NCI-H2029 treated with DMSO at 0.1 percent for 48 hours (cell line): ENCODE measurements around the gene PFN3.

ENCODE experiments used
- DNase-seq: peaks from one replicate; lab custom pipeline; 2025; lab: John Stamatoyannopoulos, UW

The PFN3 gene

DNA sequence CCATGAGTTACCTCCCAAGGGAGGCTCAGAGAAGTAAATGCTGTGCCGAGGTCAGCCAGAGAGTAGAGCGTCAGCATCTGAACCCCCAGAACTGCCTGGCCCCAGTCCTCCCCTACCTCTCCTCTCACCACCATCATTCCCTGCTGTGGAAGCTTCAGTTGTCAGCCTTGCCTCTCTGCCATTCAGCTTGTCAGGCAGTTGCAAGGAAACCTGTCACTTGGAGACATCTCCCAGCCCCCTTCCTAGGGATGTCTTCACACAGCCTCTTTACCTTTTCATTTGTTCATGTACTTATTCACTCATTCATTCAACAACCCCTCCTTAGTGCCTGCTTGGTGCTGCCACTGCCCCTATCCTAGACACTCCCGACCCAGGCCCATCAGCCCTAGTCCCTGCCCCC lies 40.6 kb downstream of the PFN3 start:
- DNase-seq, result no peak

DNA sequence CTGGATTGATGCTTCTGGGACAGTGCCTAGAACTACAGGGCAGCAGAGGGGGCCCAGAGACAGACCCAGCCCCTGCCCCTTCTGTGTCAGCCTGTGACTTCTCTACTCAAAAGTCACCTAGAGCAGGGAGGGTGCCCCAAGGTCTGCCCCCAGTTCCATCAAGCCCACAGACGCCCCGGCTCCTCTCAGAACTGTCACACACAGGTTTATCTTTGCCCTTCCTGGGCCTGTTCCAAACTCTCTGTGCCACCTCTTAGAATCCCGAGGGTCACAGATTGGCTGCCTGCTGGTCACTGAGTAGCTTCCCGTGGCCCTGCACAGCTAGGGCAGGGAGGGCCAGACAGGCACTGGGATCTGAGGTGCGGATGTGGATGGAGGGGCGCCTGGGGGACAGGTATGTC lies 41.0 kb downstream of the PFN3 start:
- no peak for DNase-seq

DNA sequence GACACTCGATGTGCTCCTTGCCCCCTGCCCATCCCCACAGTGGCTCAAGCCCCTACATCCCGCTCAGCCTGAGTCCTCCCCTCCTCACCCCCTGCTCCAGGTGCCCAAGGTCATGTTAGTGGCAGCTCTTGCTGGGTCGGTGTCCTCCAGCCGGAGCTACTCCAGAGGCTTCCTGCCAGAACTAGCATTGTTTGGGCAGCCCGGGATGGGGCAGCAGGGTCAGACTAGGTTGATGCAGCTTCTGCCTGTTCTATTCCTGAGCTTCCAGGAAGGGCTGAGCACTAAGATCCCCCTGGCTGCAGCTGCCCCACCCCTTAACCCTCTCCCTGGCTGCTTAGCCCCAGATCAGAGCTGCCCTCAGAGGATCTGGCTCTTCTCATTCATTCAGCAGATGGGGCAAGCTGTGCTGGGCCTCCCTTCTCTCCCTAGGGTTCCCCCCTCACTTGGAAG lies 42.1 kb downstream of the PFN3 start:
- DNase-seq, result no peak

DNA sequence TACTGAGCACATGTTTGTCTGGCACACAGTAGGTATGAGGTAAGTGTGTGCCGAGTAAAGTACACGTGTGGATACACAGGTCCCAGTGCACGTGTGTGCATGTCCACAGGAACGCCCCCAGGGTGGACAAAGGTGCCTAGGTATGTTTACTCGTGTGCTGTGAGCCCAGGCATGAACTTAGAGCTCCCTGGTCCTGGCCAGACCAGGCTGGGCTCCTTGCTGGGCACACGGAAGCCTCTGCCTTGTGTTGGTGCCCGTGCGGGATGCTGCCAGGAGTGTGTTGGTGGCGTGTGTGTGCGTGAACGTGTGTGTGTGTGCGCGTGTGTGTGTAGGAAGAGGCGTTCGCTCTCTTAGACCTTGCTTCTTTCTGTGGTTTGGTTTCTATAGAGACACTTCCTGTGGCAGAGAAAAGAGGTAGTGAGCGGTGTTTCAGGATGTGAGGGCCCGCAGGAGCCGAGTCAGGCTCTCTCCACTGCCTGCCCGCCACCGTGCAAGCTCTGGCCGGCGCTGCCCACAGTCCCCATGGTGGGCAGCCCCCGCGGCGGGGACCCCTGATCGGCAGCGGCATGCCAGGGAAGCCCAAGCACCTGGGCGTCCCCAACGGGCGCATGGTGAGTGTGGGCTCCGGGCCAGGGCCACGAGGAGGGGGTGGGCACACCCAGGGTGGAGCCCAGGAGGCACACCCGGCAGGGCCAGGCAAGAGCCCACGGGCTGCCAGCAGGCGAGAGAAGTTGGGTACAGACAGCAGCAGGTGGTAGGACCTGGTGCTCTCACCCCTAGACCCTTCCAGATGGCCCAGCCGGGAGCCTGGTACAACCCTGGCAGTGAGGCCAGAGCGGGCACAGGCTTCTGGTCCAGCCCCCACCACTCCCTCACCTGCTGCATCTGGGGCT lies 42.8 kb downstream of the PFN3 start, which contains the start of gene RGS14:
RGS14 (plus strand) TSS at position 466 of the 893 bp plus-strand sequence; CDS start at position 567, 101 bp downstream.
- DNase-seq, result peak; percentile 47

DNA sequence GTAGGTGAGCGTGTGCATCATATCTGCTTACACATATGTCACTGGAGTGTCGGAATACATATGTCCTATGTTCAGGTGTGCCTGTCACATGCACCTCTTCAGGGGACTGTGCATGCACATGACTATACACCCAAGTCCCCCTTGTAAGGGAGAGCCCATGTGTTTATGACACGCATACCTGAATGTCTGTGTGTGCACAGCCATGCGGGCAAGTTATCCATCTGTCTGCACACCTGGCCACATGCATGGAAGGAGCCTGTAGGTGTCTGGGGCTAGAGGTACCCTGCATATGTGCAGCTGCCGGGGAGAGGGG lies 43.4 kb downstream of the PFN3 start:
- no peak for DNase-seq

DNA sequence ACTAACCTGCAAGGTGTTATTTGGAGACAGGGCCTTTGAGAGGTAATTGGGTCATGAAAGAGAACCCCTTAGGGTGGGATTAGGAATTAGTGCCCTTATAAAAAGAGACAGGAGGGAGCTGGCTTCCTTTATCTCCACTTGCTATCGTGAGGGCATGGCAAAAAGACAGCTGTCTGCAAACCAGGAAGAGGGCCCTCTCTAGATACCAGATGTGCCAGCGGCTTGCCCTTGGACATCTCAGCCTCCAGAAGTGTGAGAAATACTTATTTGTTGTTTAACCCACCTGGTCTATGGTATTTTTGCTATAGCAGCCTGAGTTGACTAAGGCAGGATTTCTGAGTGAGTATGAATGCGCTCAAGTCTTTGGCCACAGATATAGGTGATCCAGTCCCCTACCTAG lies 43.7 kb downstream of the PFN3 start:
- no peak for DNase-seq

DNA sequence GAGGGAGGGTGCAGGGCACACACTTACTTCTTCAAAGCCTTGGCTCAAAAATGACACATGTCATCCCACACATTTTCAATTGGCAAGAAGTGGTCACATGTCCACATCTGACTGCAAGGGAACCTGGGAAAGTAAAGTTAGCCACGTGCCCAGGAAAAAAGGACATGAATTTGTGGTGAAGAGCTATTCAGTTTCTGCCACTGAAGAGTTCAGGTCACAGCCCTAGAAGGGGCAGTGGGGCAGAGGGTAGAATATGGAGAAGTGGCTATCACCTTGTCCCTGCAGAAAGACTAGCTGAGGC lies 44.6 kb downstream of the PFN3 start:
- DNase-seq, result no peak

DNA sequence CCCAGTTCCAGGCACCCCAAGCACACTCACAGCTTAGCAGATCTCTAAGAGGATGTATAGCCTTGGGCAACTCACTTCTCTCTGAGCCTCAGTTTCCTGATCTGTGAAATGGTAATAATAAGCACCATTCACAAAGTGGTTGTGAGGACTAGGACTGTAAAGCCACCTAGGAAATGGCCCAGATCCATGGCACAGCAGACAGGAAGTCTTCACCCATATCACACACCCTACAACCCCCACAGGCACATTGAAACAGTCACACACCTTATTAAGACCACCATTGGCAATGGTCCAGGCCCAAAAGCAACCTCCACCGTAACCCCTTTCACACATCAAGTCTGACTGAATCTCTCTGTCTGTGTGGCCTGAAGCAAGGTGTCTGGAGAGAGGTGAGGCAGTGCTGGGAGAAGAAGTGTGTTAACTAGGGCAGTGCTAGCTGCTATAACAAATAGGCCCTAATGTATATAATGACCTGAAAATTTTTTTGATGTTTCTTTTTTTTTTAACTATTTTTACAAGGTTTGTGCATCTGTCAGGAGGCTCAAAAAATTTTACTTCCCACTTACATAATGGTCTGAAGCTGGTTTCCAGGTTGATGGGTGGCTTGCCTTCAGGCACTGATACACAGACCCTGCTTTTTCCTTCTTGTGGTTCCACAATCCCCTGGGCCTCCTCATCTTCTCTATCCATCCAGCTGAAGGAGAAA lies 45.1 kb downstream of the PFN3 start:
- DNase-seq, result no peak

DNA sequence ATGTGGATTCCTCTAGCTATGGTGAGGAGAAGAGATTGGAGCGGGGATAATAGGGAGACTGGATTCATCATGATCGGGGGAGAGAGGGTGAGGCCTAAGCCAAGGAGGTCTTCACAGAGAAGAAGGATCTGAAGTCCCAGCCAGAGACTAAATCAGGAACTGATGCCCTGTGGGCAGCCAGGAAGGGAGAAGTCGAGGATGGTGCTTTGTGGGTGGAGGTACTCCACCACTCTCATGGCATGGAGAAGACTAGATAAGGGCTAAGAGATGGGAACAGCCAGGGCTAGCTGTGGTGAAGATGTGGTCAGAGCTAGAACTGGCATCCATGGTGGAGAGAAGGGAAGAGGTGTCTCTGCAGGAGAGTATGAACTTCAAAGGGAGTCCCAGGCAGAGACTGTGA lies 45.8 kb downstream of the PFN3 start:
- no peak for DNase-seq

DNA sequence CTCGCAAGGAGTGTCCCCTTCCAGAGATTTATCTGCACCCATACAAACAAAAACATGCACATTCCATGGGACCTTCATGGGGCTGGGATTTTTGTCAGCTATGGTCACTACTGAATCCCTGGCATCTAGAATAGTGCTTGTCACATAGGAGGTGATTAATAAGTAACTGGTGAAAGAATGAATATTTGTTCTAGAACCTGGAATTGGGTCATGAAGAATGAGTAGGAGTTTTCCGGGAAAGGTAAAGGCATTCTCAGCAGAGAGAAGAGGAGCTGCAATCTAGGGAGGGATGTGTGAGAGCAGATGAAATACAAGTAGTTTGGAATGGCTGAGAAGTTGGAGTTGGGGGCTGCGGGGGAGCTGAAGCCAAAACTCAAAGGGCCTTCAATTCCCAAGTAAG lies 46.2 kb downstream of the PFN3 start:
- DNase-seq, result no peak

DNA sequence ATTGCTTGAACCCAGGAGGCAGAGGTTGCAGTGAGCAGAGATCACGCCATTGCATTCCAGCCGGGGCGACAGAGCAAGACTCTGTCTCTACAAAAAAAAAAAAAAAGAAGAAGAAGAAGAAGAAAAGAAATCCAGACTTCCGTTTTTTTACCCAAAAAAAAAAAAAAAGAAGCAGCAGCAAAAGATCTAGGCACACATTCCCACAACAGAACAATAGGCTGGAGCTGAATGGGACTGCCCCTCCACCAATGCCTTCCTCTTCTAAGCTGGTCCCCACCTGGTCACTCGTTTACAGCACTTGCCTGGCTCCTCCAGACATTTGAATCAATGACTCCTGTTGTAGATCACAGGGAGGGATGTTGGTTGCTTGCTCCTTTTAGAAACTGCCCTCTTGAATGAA lies 47.4 kb downstream of the PFN3 start:
- DNase-seq, result no peak

DNA sequence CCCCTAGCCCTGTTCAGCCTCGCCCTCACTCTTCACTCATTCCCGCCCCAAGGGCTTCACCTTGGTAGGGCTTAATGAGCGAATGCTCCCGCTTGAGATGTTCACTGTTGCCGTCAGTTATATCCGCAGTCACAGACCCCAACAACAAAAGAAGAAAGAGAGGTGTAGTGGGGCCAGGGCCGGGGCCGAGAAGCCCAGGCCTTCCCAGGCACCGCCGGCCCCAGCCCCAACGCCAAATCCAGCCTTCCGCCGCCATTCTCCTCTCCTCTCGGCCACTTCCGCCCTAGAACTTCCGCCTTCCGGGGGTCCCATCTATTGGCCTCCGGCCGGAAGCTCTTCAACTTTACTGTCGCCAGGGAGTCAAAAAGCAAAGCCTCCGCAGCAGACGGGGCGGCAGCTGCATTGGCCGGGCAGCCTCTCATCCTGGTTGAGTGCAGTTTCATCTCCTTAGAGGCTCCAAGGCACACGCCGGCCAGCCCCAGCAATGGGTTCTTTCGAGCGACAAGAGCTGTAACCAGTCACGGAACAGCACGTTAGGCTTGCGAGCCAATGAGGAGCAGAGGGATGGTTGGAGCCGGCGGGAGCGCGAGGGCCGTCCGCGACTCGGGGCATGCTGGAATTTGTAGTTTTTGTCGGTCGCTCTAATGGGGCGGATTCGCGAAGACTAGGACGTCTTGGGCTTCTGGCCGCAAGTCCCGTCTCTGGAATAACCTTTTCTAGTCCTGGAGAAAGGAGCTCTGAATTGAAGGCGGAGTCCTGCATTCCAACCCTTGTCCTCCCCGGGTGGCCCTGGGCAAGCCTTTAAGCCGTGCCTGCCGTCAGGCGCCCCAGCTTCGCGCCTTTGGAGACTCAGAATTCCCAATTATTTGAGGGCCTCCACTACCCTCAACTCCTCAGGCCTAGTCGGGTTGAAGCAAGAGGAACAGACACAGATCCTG lies 48.8 kb downstream of the PFN3 start, which contains the start of gene LMAN2:
LMAN2 (minus strand) TSS at position 277 of the 938 bp plus-strand sequence; CDS start at position 256, 21 bp downstream.
- peak; percentile 95 for DNase-seq

DNA sequence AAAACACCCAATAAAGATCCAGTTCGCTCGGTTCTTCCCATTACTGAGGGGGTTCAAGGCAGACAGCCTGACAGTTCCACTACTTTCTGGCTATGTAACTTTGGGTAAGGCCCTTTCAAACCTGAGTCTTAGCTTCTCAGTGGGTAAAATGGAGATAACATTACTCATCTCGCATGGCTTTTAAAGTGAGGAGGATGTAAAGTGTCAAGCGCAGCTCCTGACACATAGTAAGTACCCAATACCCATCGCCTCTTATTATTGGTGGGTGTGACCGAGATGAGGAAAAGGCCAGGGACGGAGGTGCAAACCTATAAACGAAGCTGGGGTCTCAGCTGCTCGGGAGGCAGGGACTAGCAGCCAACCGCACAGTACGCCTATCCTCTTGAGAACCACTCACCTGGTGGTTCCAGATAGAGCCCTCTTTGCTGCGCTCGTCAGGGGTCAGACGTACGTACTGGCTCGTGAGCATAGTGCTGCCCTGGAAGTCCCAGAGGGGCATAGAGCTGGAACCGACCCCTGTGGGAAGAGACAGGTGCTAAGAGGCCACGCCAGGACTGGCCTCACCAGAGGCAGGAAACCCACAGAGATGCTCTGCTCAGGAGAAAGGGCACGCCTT lies 49.6 kb downstream of the PFN3 start:
- DNase-seq, result no peak
